PC-3 (cell line): ENCODE measurements around the gene PTPRR. TPM values are rescaled to one million over a fixed set of nuclear protein-coding genes. Genes with fewer than 3 reads are reported as not detected.

Experiments used
- ATAC-seq: fragments of 200-7000 bp; cut with Tn5 transposase; 2 replicates; pipeline ENCODE4 v1.9.1; 2020; ENCODE audit warnings: mild to moderate bottlenecking, moderate library complexity
- BruUV-seq: library from RNA; stranded (reverse); fragments of 400-500 nt; replicated peaks from 2 replicates; lab custom pipeline; 2021; lab: Mats Ljungman, UMichigan
- CTCF ChIA-PET: fragments of 300-600 bp; sonication (Branson Sonifier 250); formaldehyde crosslinking; loops from one replicate; lab custom pipeline; 2022; ENCODE audit warnings: antibody characterized with exemption; lab: Charles Lee
- POLR2A ChIA-PET: fragments of 300-600 bp; sonication (Branson Sonifier 250); formaldehyde crosslinking; loops from one replicate; lab custom pipeline; 2022; ENCODE audit warnings: antibody characterized with exemption; ENCODE audit not compliant: unreplicated experiment; lab: Charles Lee
- DNase-seq: peaks from one replicate; pipeline ENCODE4 v3.0.0-alpha.2; 2015
- H2AFZ ChIP-seq: fragments of 300-600 bp; sonication (generic); 2 replicates; pipeline ENCODE4 v1.6.0; 2016; ENCODE audit warnings: antibody characterized with exemption, low read length
- H3F3A ChIP-seq: fragments of 300-600 bp; sonication (generic); one replicate; pipeline ENCODE4 v1.6.0; 2017; ENCODE audit warnings: antibody characterized with exemption, low read length, control low read depth, mild to moderate bottlenecking; ENCODE audit not compliant: unreplicated experiment
- H3K27ac ChIP-seq: fragments of 300-600 bp; sonication (generic); 2 replicates; pipeline ENCODE4 v1.5.1; 2016; ENCODE audit warnings: mild to moderate bottlenecking, low read length
- H3K27me3 ChIP-seq: fragments of 300-600 bp; sonication (generic); 2 replicates; pipeline ENCODE4 v1.6.1; 2016; ENCODE audit warnings: low read length, mixed read lengths
- H3K36me3 ChIP-seq: fragments of 300-600 bp; sonication (generic); 2 replicates; pipeline ENCODE4 v1.6.1; 2016; ENCODE audit warnings: low read depth, mixed run types, low read length, mixed read lengths
- H3K4me1 ChIP-seq: fragments of 300-600 bp; sonication (generic); 2 replicates; pipeline ENCODE4 v1.5.1; 2016; ENCODE audit warnings: low read length; ENCODE audit not compliant: insufficient read depth
- H3K4me2 ChIP-seq: fragments of 300-600 bp; sonication (generic); 2 replicates; pipeline ENCODE4 v1.6.0; 2016; ENCODE audit warnings: low read length
- H3K4me3 ChIP-seq: fragments of 300-600 bp; sonication (generic); 2 replicates; pipeline ENCODE4 v1.5.1; 2016; ENCODE audit warnings: mild to moderate bottlenecking, low read length, mixed read lengths
- H3K79me2 ChIP-seq: fragments of 300-600 bp; sonication (generic); 2 replicates; pipeline ENCODE4 v1.6.1; 2017; ENCODE audit warnings: low read length, mixed read lengths
- H3K9ac ChIP-seq: fragments of 300-600 bp; sonication (generic); 2 replicates; pipeline ENCODE4 v1.6.0; 2016; ENCODE audit warnings: mild to moderate bottlenecking, low read length
- H3K9me2 ChIP-seq: fragments of 300-600 bp; sonication (generic); replicated peaks from 2 replicates; pipeline ENCODE4 v1.6.1; 2016; ENCODE audit warnings: mixed run types, low read length, mixed read lengths
- H3K9me3 ChIP-seq: fragments of 300-600 bp; sonication (generic); 2 replicates; pipeline ENCODE4 v1.6.1; 2016; ENCODE audit warnings: low read length, mixed read lengths
- H4K20me1 ChIP-seq: fragments of 300-600 bp; sonication (generic); 2 replicates; pipeline ENCODE4 v1.6.1; 2016; ENCODE audit warnings: low read length, mixed read lengths
- CTCF ChIP-seq: fragments of 300-600 bp; sonication (generic); conservative IDR thresholded peaks from 2 replicates; pipeline ENCODE4 v1.5.1; 2017; ENCODE audit warnings: antibody characterized with exemption, low read depth, mild to moderate bottlenecking, low read length
- EZH2 ChIP-seq: fragments of 300-600 bp; sonication (generic); IDR thresholded peaks from one replicate; pipeline ENCODE4 v1.6.1; 2017; ENCODE audit warnings: antibody characterized with exemption, mild to moderate bottlenecking, low read length; ENCODE audit not compliant: unreplicated experiment
- EZH2phosphoT487 ChIP-seq: fragments of 300-600 bp; sonication (generic); IDR thresholded peaks from 2 replicates; pipeline ENCODE4 v1.6.1; 2018; ENCODE audit warnings: mild to moderate bottlenecking, antibody characterized with exemption, low read length, borderline replicate concordance
- intact Hi-C: fragments of 100-400 bp; cut with micrococcal nuclease; formaldehyde crosslinking; loops from 2 replicates; pipeline ENCODE4 v1.9.0; 2023
- total RNA-seq: library from RNA; depleted of rRNA; stranded (reverse); fragments of >200 nt; gene quantifications from 2 replicates; pipeline ENCODE4 v1.2.3, GENCODE V29; 2014

PTPRR gene
- total RNA-seq, 1 experiment from 2014 or later: 3.1 TPM

DNA sequence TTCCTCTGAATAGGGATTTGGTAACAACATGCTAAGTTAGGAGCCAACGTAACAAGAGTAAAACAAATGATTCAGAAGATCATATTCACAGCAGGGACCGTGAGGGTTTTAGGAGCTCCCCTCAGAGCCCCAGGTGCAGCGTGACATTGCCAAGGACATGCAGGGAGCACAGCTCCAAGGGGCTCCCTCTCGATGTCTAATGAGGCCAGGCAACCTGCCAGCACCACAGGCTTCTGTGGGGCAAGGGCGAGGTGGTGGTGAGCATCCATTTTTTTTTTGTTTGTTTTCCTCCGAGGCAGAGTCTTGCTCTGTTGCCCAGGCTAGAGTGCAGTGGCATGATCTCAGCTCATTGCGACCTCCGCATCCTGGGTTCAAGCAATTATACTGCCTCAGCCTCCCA lies 188.3 kb downstream of the PTPRR start:
- Histone ChIP-seq H3K79me2 (no peaks in the 10 kb centered on the region), H3K36me3 (no peaks in the 10 kb centered on the region; the same call in 1 of the 2 replicates), H3K9me3 (no peaks in the 10 kb centered on the region), H3K4me1 (peaks cover 4% of the 10 kb centered on the region; the same call in 1 of the 2 replicates), H3K9me2 (no peaks in the 10 kb centered on the region), H3K4me3 (no peak overlapping the region), H4K20me1 (no peaks in the 10 kb centered on the region), H3F3A (no peaks in the 10 kb centered on the region), H2AFZ (no peak overlapping the region), H3K4me2 (no peak overlapping the region), H3K27ac (no peak overlapping the region), H3K9ac (no peak overlapping the region), H3K27me3 (no peaks in the 10 kb centered on the region)
- CTCF ChIA-PET: interaction anchor here (0.6 to 0.7 kb wide), 2 partner anchors 99 to 142 kb away, joined by 3 to 7 read pairs; no protein-coding TSS in a partner anchor
- DNase-seq: no peak
- intact Hi-C loops: no loop called here
- BruUV-seq: no TSS peak
- ATAC-seq: no peak
- POLR2A ChIA-PET: no interaction called here
- no peak for TF ChIP-seq CTCF
- TF ChIP-seq EZH2: no peak
- no peak for TF ChIP-seq EZH2phosphoT487

DNA sequence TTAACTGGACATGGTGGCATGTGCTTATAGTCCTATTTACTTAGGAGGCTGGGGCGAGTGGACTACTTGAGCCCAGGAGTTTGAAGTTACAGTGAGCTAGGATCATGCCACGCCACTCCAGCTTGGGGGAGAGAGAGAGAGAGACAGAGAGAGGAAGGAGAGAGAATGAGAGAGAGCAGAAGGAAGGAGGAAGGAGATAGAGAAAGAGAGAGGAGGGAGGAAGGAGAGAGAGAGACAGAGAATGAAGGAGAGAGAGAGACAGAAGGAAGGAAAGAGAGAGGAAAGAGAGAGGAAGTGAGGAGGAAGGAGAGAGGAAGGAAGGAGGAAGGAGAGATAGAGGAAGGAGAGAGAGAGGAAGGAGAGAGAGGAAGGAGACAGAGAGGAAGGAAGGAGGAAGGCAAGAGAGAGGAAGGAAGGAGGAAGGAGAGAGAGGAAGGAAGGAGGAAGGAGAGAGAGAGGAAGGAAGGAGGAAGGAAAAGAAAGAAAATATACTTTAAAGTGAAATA lies 189.8 kb downstream of the PTPRR start:
- Histone ChIP-seq H3K27ac (no peak overlapping the region), H3K36me3 (no peaks in the 10 kb centered on the region; the same call in 1 of the 2 replicates), H2AFZ (no peak overlapping the region), H3K4me1 (peaks cover 4% of the 10 kb centered on the region; the same call in 1 of the 2 replicates), H3K4me3 (no peak overlapping the region), H3K27me3 (no peaks in the 10 kb centered on the region), H3K9me3 (no peaks in the 10 kb centered on the region), H3K9me2 (no peaks in the 10 kb centered on the region), H3F3A (no peaks in the 10 kb centered on the region), H4K20me1 (no peaks in the 10 kb centered on the region), H3K4me2 (no peak overlapping the region), H3K79me2 (no peaks in the 10 kb centered on the region), H3K9ac (no peak overlapping the region)
- POLR2A ChIA-PET: no interaction called here
- no TSS peak for BruUV-seq
- DNase-seq (no peak), ATAC-seq (no peak)
- intact Hi-C loops: loop anchor here (1.0 kb wide), 2 partner anchors 140 to 851 kb away; no protein-coding TSS in a partner anchor
- no peak for TF ChIP-seq CTCF
- TF ChIP-seq EZH2phosphoT487: no peak
- CTCF ChIA-PET: interaction anchor here (0.6 kb wide), 1 partner anchor 852 kb away, joined by 3 read pairs; no protein-coding TSS in a partner anchor

- Histone ChIP-seq H3K9me2 (no peaks in the 10 kb centered on the region), H3F3A (no peaks in the 10 kb centered on the region), H4K20me1 (no peaks in the 10 kb centered on the region), H3K4me1 (no peaks in the 10 kb centered on the region), H3K9me3 (no peaks in the 10 kb centered on the region), H3K9ac (no peak overlapping the region), H3K27ac (no peak overlapping the region), H3K27me3 (no peaks in the 10 kb centered on the region), H3K79me2 (no peaks in the 10 kb centered on the region), H3K36me3 (no peaks in the 10 kb centered on the region; the same call in 1 of the 2 replicates), H2AFZ (no peak overlapping the region), H3K4me2 (no peak overlapping the region), H3K4me3 (no peak overlapping the region)
- DNase-seq (peak; percentile 38), ATAC-seq (peak; percentile 24; the same call in 1 of the 2 replicates)
- ChIA-PET CTCF (no interaction called here), POLR2A (no interaction called here)
- BruUV-seq: no TSS peak
- TF ChIP-seq EZH2 (no peak), CTCF (peak; percentile 69), EZH2phosphoT487 (no peak)
- intact Hi-C loops: loop anchor here (10.0 kb wide), 1 partner anchor 360 kb away; the partner anchor contains the start of gene KCNMB4
These were observed 196.1 kb downstream of the PTPRR start for GRCh38 chr12:70724444-70724843.
